ENCODE results near the gene KCNC3. TPM values are rescaled to one million over a fixed set of nuclear protein-coding genes. Genes with fewer than 3 reads are reported as not detected.

Gene KCNC3
- total and polyA plus RNA-seq, 2 experiments from 2014 or later = 1.3 to 3.4 TPM

DNA sequence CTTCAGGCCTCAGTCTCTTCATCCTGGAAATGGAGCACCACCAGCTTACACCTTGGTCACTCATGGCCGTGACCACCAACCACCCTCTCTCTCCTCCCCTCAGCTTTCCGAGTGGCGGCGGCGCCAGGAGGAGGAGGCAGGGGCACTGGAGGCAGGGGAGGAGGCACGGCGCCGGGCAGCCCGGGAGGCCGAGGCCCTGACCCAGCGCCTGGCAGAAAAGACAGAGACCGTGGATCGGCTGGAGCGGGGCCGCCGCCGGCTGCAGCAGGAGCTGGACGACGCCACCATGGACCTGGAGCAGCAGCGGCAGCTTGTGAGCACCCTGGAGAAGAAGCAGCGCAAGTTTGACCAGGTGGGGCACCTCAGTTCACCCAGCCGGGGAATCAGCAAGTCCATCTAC, 47.7 kb downstream of the KCNC3 start:
- TF ChIP-seq JUNB (IDR thresholded peaks at IDR 0.05; ENCODE audit: unreplicated experiment) (no peak), CREB1 (CRISPR knock-in tag; IDR thresholded peaks at IDR 0.05; ENCODE audit: low read depth) (no peak)
- TF ChIP-seq, protein P1, sequence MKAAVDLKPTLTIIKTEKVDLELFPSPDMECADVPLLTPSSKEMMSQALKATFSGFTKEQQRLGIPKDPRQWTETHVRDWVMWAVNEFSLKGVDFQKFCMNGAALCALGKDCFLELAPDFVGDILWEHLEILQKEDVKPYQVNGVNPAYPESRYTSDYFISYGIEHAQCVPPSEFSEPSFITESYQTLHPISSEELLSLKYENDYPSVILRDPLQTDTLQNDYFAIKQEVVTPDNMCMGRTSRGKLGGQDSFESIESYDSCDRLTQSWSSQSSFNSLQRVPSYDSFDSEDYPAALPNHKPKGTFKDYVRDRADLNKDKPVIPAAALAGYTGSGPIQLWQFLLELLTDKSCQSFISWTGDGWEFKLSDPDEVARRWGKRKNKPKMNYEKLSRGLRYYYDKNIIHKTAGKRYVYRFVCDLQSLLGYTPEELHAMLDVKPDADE (IDR thresholded peaks at IDR 0.05) = no peak
- H3K9me3 Mint-ChIP-seq = peaks cover 92% of the 10 kb centered on the region
- no peaks in the 10 kb centered on the region for H3K4me1 ChIP-seq (ENCODE audit: insufficient read depth)
- no peak overlapping the region for H3K4me3 ChIP-seq
- DNase-seq (ENCODE audit: low spot score) (no peak), ATAC-seq (no peak)
- peaks cover 7% of the 10 kb centered on the region for H3K36me3 ChIP-seq (ENCODE audit: insufficient read depth)
- H3K27ac Mint-ChIP-seq = no peak overlapping the region
- no peak overlapping the region for H3K27ac ChIP-seq (ENCODE audit: low read depth)
- H3K27me3 ChIP-seq (ENCODE audit: insufficient read depth) = no peaks in the 10 kb centered on the region
- H3K27me3 Mint-ChIP-seq (ENCODE audit: insufficient read depth, low read depth, poor library complexity) = peaks cover 13% of the 10 kb centered on the region
- H3K4me1 Mint-ChIP-seq = no peaks in the 10 kb centered on the region
- no peaks in the 10 kb centered on the region for H4K20me1 ChIP-seq (replicated peaks; ENCODE audit: insufficient read depth)
- H3K9me2 ChIP-seq (ENCODE audit: insufficient read depth) = no peaks in the 10 kb centered on the region
- no peaks in the 10 kb centered on the region for H3F3A ChIP-seq (replicated peaks; ENCODE audit: low read depth)
- H3K4me2 ChIP-seq = no peak overlapping the region
- H2AFZ ChIP-seq = no peak overlapping the region
- no peak overlapping the region for H3K4me3 Mint-ChIP-seq
- H3K79me2 ChIP-seq (replicated peaks; ENCODE audit: insufficient read depth) = no peaks in the 10 kb centered on the region
- H3K36me3 Mint-ChIP-seq (ENCODE audit: low read depth) = peaks cover 32% of the 10 kb centered on the region

DNA sequence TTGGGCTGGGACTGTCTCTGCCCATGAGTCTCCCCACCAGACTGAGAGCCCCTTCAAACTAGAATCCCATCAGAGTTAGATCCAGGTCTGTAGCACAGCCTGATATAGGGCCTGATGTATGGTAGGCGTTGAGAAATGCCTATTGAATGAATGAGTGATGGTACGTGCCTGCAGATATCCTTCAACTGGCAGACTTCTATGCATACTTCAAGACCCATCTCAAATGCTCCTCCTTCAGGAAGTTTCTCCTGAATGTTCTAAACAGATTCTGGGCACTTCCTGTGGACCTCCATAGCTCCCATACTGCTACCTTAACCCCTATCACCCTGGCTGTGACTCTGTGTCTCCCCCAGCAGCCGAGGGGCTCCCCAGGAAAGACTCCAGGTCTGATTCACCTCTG, 48.2 kb downstream of the KCNC3 start:
- no peak overlapping the region for H2AFZ ChIP-seq
- no peaks in the 10 kb centered on the region for H3F3A ChIP-seq (replicated peaks; ENCODE audit: low read depth)
- H3K4me3 ChIP-seq = no peak overlapping the region
- Mint-ChIP-seq H3K27me3 (ENCODE audit: insufficient read depth, low read depth, poor library complexity) (peaks cover 9% of the 10 kb centered on the region), H3K4me1 (no peaks in the 10 kb centered on the region), H3K36me3 (ENCODE audit: low read depth) (peaks cover 36% of the 10 kb centered on the region), H3K27ac (no peak overlapping the region), H3K9me3 (peaks cover 92% of the 10 kb centered on the region), H3K4me3 (no peak overlapping the region)
- H3K9me2 ChIP-seq (ENCODE audit: insufficient read depth) = no peaks in the 10 kb centered on the region
- no peaks in the 10 kb centered on the region for H3K27me3 ChIP-seq (ENCODE audit: insufficient read depth)
- H3K4me2 ChIP-seq = no peak overlapping the region
- no peaks in the 10 kb centered on the region for H4K20me1 ChIP-seq (replicated peaks; ENCODE audit: insufficient read depth)
- no peak for TF ChIP-seq STAT1 (IDR thresholded peaks at IDR 0.05; ENCODE audit: unreplicated experiment)
- TF ChIP-seq, protein P1 (IDR thresholded peaks at IDR 0.05) = no peak
- no peak for TF ChIP-seq JUNB (IDR thresholded peaks at IDR 0.05; ENCODE audit: unreplicated experiment)
- no peaks in the 10 kb centered on the region for H3K79me2 ChIP-seq (replicated peaks; ENCODE audit: insufficient read depth)
- no peak for DNase-seq (ENCODE audit: low spot score)
- peaks cover 4% of the 10 kb centered on the region for H3K36me3 ChIP-seq (ENCODE audit: insufficient read depth)
- no peak for ATAC-seq
- H3K4me1 ChIP-seq (ENCODE audit: insufficient read depth) = no peaks in the 10 kb centered on the region
- H3K27ac ChIP-seq (ENCODE audit: low read depth) = no peak overlapping the region

DNA sequence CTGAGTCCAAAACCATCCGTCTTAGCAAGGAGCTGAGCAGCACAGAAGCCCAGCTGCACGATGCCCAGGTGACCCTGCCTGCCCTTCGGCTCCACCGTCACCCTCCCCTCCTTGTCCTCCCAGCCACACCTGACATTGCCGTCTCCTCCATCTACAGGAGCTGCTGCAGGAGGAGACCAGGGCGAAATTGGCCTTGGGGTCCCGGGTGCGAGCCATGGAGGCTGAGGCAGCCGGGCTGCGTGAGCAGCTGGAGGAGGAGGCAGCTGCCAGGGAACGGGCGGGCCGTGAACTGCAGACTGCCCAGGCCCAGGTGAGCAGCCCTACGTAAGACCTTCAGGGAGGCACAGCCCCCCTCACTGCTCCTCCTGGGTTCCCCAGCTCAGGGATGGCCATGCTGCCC, 49.1 kb downstream of the KCNC3 start:
- H3K79me2 ChIP-seq (replicated peaks; ENCODE audit: insufficient read depth) = no peaks in the 10 kb centered on the region
- peaks cover 30% of the 10 kb centered on the region for H3K36me3 Mint-ChIP-seq (ENCODE audit: low read depth)
- no peak overlapping the region for H3K27ac ChIP-seq (ENCODE audit: low read depth)
- H3K4me1 Mint-ChIP-seq = no peaks in the 10 kb centered on the region
- H3K9me2 ChIP-seq (ENCODE audit: insufficient read depth) = no peaks in the 10 kb centered on the region
- H3K4me3 Mint-ChIP-seq = no peak overlapping the region
- no peaks in the 10 kb centered on the region for H3F3A ChIP-seq (replicated peaks; ENCODE audit: low read depth)
- H4K20me1 ChIP-seq (replicated peaks; ENCODE audit: insufficient read depth) = no peaks in the 10 kb centered on the region
- peaks cover 9% of the 10 kb centered on the region for H3K27me3 Mint-ChIP-seq (ENCODE audit: insufficient read depth, low read depth, poor library complexity)
- H3K4me1 ChIP-seq (ENCODE audit: insufficient read depth) = no peaks in the 10 kb centered on the region
- H3K4me2 ChIP-seq = no peak overlapping the region
- ATAC-seq (no peak), DNase-seq (ENCODE audit: low spot score) (no peak)
- H3K27ac Mint-ChIP-seq = no peak overlapping the region
- no peaks in the 10 kb centered on the region for H3K36me3 ChIP-seq (ENCODE audit: insufficient read depth)
- H3K9me3 Mint-ChIP-seq = peaks cover 92% of the 10 kb centered on the region
- H3K4me3 ChIP-seq = no peak overlapping the region
- no peak for TF ChIP-seq NANOG (IDR thresholded peaks at IDR 0.05; ENCODE audit: borderline replicate concordance)
- no peak for TF ChIP-seq CREB1 (CRISPR knock-in tag; IDR thresholded peaks at IDR 0.05; ENCODE audit: low read depth)
- TF ChIP-seq, protein P2, sequence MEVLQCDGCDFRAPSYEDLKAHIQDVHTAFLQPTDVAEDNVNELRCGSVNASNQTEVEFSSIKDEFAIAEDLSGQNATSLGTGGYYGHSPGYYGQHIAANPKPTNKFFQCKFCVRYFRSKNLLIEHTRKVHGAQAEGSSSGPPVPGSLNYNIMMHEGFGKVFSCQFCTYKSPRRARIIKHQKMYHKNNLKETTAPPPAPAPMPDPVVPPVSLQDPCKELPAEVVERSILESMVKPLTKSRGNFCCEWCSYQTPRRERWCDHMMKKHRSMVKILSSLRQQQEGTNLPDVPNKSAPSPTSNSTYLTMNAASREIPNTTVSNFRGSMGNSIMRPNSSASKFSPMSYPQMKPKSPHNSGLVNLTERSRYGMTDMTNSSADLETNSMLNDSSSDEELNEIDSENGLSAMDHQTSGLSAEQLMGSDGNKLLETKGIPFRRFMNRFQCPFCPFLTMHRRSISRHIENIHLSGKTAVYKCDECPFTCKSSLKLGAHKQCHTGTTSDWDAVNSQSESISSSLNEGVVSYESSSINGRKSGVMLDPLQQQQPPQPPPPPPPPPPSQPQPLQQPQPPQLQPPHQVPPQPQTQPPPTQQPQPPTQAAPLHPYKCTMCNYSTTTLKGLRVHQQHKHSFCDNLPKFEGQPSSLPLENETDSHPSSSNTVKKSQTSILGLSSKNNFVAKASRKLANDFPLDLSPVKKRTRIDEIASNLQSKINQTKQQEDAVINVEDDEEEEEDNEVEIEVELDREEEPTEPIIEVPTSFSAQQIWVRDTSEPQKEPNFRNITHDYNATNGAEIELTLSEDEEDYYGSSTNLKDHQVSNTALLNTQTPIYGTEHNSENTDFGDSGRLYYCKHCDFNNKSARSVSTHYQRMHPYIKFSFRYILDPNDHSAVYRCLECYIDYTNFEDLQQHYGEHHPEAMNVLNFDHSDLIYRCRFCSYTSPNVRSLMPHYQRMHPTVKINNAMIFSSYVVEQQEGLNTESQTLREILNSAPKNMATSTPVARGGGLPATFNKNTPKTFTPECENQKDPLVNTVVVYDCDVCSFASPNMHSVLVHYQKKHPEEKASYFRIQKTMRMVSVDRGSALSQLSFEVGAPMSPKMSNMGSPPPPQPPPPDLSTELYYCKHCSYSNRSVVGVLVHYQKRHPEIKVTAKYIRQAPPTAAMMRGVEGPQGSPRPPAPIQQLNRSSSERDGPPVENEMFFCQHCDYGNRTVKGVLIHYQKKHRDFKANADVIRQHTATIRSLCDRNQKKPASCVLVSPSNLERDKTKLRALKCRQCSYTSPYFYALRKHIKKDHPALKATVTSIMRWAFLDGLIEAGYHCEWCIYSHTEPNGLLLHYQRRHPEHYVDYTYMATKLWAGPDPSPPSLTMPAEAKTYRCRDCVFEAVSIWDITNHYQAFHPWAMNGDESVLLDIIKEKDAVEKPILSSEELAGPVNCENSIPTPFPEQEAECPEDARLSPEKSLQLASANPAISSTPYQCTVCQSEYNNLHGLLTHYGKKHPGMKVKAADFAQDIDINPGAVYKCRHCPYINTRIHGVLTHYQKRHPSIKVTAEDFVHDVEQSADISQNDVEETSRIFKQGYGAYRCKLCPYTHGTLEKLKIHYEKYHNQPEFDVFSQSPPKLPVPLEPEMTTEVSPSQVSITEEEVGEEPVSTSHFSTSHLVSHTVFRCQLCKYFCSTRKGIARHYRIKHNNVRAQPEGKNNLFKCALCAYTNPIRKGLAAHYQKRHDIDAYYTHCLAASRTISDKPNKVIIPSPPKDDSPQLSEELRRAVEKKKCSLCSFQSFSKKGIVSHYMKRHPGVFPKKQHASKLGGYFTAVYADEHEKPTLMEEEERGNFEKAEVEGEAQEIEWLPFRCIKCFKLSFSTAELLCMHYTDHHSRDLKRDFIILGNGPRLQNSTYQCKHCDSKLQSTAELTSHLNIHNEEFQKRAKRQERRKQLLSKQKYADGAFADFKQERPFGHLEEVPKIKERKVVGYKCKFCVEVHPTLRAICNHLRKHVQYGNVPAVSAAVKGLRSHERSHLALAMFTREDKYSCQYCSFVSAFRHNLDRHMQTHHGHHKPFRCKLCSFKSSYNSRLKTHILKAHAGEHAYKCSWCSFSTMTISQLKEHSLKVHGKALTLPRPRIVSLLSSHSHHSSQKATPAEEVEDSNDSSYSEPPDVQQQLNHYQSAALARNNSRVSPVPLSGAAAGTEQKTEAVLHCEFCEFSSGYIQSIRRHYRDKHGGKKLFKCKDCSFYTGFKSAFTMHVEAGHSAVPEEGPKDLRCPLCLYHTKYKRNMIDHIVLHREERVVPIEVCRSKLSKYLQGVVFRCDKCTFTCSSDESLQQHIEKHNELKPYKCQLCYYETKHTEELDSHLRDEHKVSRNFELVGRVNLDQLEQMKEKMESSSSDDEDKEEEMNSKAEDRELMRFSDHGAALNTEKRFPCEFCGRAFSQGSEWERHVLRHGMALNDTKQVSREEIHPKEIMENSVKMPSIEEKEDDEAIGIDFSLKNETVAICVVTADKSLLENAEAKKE (CRISPR knock-in tag; IDR thresholded peaks at IDR 0.05) = no peak
- no peak for TF ChIP-seq JUNB (IDR thresholded peaks at IDR 0.05; ENCODE audit: unreplicated experiment)
- no peak for TF ChIP-seq ZNF331 (CRISPR knock-in tag; IDR thresholded peaks at IDR 0.05; ENCODE audit: low read depth)
- no peak for TF ChIP-seq EZH2 (IDR thresholded peaks at IDR 0.05; ENCODE audit: low read depth, unreplicated experiment)
- TF ChIP-seq POLR2AphosphoS5 (IDR thresholded peaks at IDR 0.05; ENCODE audit: low read depth) = no peak
- H2AFZ ChIP-seq = no peak overlapping the region
- no peaks in the 10 kb centered on the region for H3K27me3 ChIP-seq (ENCODE audit: insufficient read depth)
